Hepatocyte (in vitro differentiated cells): ENCODE results near the gene CEP135. TPM values are rescaled to one million over a fixed set of nuclear protein-coding genes. Genes with fewer than 3 reads are reported as not detected.

Source experiments
- DNase-seq: peaks from one replicate; pipeline ENCODE4 v3.0.0-alpha.2; 2016; ENCODE audit warnings: low spot score
- H2AFZ ChIP-seq: fragments of 200-600 bp; sonication (generic); 2 replicates; pipeline ENCODE4 v1.6.0; 2016; ENCODE audit warnings: antibody characterized with exemption, mild to moderate bottlenecking
- H3K27ac ChIP-seq: fragments of 200-600 bp; sonication (generic); 2 replicates; pipeline ENCODE4 v1.5.1; 2016; ENCODE audit warnings: mild to moderate bottlenecking
- H3K27me3 ChIP-seq: fragments of 200-600 bp; sonication (generic); 2 replicates; pipeline ENCODE4 v1.6.1; 2016
- H3K36me3 ChIP-seq: fragments of 200-600 bp; sonication (generic); replicated peaks from 2 replicates; pipeline ENCODE4 v1.5.1; 2016; ENCODE audit warnings: low read depth; ENCODE audit not compliant: insufficient read depth
- H3K4me1 ChIP-seq: fragments of 200-600 bp; sonication (generic); 2 replicates; pipeline ENCODE4 v1.5.1; 2016; ENCODE audit warnings: mild to moderate bottlenecking, moderate library complexity; ENCODE audit not compliant: insufficient read depth
- H3K4me2 ChIP-seq: fragments of 200-600 bp; sonication (generic); 2 replicates; pipeline ENCODE4 v1.6.0; 2016
- H3K4me3 ChIP-seq: fragments of 200-600 bp; sonication (generic); 2 replicates; pipeline ENCODE4 v1.5.1; 2016; ENCODE audit warnings: mild to moderate bottlenecking
- H3K79me2 ChIP-seq: fragments of 200-600 bp; sonication (generic); 2 replicates; pipeline ENCODE4 v1.6.0; 2017; ENCODE audit warnings: mild to moderate bottlenecking
- H3K9me2 ChIP-seq: fragments of 200-600 bp; sonication (generic); replicated peaks from 2 replicates; pipeline ENCODE4 v1.6.0; 2017; ENCODE audit warnings: mild to moderate bottlenecking; ENCODE audit not compliant: insufficient read depth
- H3K9me3 ChIP-seq: fragments of 200-600 bp; sonication (generic); 2 replicates; pipeline ENCODE4 v1.5.1; 2016; ENCODE audit warnings: low read depth, mild to moderate bottlenecking
- H4K20me1 ChIP-seq: fragments of 200-600 bp; sonication (generic); 2 replicates; pipeline ENCODE4 v1.6.0; 2016; ENCODE audit warnings: mild to moderate bottlenecking; ENCODE audit not compliant: insufficient read depth, poor library complexity, severe bottlenecking
- EZH2 ChIP-seq: fragments of 200-600 bp; sonication (generic); IDR thresholded peaks from 2 replicates; pipeline ENCODE4 v1.6.1; 2016; ENCODE audit warnings: antibody characterized with exemption, mild to moderate bottlenecking, borderline replicate concordance
- EZH2phosphoT487 ChIP-seq: fragments of 200-600 bp; sonication (generic); IDR thresholded peaks from one replicate; pipeline ENCODE4 v1.6.1; 2018; ENCODE audit warnings: antibody characterized with exemption, mild to moderate bottlenecking, low read depth, moderate library complexity; ENCODE audit not compliant: unreplicated experiment, severe bottlenecking
- WGBS: methylation state at CpG from one replicate; pipeline ENCODE4 v1.1.6; 2016; ENCODE audit warnings: low lambda C conversion rate; ENCODE audit errors: missing lambda C conversion rate; 5-methylcytosine and 5-hydroxymethylcytosine counted together
- polyA plus RNA-seq: library from polyadenylated mRNA; unstranded; fragments of >200 nt; fragmentation: Nextera tagmentation; extraction: Ambion mirVana; gene quantifications from 2 replicates; pipeline ENCODE4 v1.2.1, GENCODE V29; 2016
- total RNA-seq: library from RNA; depleted of rRNA; stranded (reverse); fragments of >200 nt; gene quantifications from 2 replicates; pipeline ENCODE4 v1.2.3, GENCODE V29; 2014
- TF ChIP-seq, protein P1 (sequence below): fragments of 200-600 bp; sonication (generic); IDR thresholded peaks from 2 replicates; pipeline ENCODE4 v1.5.1; 2016; ENCODE audit warnings: antibody characterized with exemption, mild to moderate bottlenecking; ENCODE audit not compliant: poor library complexity

The CEP135 gene
- total and polyA plus RNA-seq, 2 experiments from 2014 or later: 3.1 to 7.7 TPM

DNA sequence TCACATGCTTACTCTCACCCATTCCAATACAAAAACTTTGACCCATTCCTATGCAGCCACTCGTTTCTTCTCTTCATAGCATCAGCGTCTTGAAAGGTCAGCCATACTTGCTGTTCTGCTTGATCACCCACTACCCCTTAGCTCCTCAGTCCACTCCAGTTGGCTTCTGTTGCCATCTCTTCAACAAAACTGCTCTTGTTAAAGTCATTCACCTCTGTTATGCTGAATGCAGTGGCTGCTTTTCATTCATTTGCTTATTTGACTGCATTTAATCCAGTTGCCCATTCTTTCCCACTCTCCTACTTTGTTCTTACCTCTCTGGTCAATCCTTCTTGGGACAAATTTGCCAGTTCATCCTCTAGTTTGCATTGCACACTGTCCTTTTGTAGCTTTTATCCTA is 24.9 kb downstream of the CEP135 start:
- no peak for TF ChIP-seq EZH2
- no peak for TF ChIP-seq EZH2phosphoT487
- TF ChIP-seq, protein P1, sequence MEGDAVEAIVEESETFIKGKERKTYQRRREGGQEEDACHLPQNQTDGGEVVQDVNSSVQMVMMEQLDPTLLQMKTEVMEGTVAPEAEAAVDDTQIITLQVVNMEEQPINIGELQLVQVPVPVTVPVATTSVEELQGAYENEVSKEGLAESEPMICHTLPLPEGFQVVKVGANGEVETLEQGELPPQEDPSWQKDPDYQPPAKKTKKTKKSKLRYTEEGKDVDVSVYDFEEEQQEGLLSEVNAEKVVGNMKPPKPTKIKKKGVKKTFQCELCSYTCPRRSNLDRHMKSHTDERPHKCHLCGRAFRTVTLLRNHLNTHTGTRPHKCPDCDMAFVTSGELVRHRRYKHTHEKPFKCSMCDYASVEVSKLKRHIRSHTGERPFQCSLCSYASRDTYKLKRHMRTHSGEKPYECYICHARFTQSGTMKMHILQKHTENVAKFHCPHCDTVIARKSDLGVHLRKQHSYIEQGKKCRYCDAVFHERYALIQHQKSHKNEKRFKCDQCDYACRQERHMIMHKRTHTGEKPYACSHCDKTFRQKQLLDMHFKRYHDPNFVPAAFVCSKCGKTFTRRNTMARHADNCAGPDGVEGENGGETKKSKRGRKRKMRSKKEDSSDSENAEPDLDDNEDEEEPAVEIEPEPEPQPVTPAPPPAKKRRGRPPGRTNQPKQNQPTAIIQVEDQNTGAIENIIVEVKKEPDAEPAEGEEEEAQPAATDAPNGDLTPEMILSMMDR: no peak
- H3K9me3 ChIP-seq: no peaks in the 10 kb centered on the region
- no peak overlapping the region for H3K4me3 ChIP-seq
- 92% methylated on average over 2 of the region's 2 CpGs for WGBS
- H3K9me2 ChIP-seq: no peaks in the 10 kb centered on the region
- H4K20me1 ChIP-seq: no peaks in the 10 kb centered on the region
- H3K36me3 ChIP-seq: no peaks in the 10 kb centered on the region
- no peak for DNase-seq
- no peak overlapping the region for H2AFZ ChIP-seq
- H3K4me2 ChIP-seq: no peak overlapping the region
- no peak overlapping the region for H3K27ac ChIP-seq
- H3K4me1 ChIP-seq: no peaks in the 10 kb centered on the region
- no peaks in the 10 kb centered on the region for H3K79me2 ChIP-seq
- H3K27me3 ChIP-seq: no peaks in the 10 kb centered on the region

DNA sequence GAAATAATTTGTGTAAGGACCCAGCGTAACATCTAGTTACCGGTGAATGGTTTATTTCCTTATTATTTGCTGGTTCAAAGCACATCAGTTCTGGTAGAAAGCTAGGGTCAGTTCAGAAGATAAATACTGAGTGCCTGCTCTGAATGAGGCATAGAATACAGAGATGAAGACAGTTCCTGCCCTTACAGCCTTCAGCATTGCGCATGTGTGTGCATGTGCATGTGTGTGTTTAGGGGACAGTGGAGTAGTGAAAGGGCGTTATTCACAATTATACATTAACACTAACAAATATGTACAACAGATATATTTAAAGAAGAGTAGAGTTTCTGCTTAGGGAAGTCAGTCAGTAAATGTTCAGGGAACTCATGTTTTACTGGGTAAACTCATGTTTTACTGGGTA is 29.1 kb downstream of the CEP135 start:
- no peaks in the 10 kb centered on the region for H3K9me2 ChIP-seq
- no peak overlapping the region for H2AFZ ChIP-seq
- H3K27ac ChIP-seq: no peak overlapping the region
- H3K9me3 ChIP-seq: no peaks in the 10 kb centered on the region
- TF ChIP-seq, protein P1: no peak
- TF ChIP-seq EZH2phosphoT487: no peak
- no peak for TF ChIP-seq EZH2
- H3K4me1 ChIP-seq: no peaks in the 10 kb centered on the region
- no peak overlapping the region for H3K4me3 ChIP-seq
- no peak overlapping the region for H3K4me2 ChIP-seq
- no peaks in the 10 kb centered on the region for H3K36me3 ChIP-seq
- H4K20me1 ChIP-seq: no peaks in the 10 kb centered on the region
- H3K79me2 ChIP-seq: no peaks in the 10 kb centered on the region
- no peak for DNase-seq
- no peaks in the 10 kb centered on the region for H3K27me3 ChIP-seq
- WGBS: 98% methylated on average over 4 of the region's 4 CpGs

DNA sequence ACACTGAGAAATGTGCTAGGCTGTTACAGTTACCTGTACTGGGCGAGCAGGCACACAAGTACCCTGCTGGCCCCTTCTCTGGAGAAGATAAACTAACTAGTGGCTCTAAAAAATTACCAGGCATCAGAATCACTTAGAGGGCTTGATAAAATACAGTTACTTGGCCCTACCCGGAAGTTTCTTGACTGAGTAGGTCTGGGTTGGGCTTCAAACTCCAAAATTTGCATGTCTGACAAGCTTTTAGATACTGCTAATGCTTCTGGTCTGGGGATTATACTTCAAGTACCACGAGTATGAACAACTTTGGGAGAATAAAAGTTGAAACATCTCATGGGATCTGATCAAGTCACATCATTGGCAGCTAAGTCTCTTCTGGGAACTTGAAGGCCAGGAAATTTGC is 30.8 kb downstream of the CEP135 start:
- no peak overlapping the region for H3K27ac ChIP-seq
- H3K9me2 ChIP-seq: no peaks in the 10 kb centered on the region
- TF ChIP-seq EZH2phosphoT487 (no peak), EZH2 (no peak)
- TF ChIP-seq, protein P1: no peak
- no peaks in the 10 kb centered on the region for H3K79me2 ChIP-seq
- no peak overlapping the region for H2AFZ ChIP-seq
- no peaks in the 10 kb centered on the region for H3K27me3 ChIP-seq
- H3K4me2 ChIP-seq: no peak overlapping the region
- WGBS: 89% methylated on average over 3 of the region's 3 CpGs
- H3K9me3 ChIP-seq: no peaks in the 10 kb centered on the region
- no peak overlapping the region for H3K4me3 ChIP-seq
- H4K20me1 ChIP-seq: no peaks in the 10 kb centered on the region
- no peak for DNase-seq
- no peaks in the 10 kb centered on the region for H3K36me3 ChIP-seq
- no peaks in the 10 kb centered on the region for H3K4me1 ChIP-seq

DNA sequence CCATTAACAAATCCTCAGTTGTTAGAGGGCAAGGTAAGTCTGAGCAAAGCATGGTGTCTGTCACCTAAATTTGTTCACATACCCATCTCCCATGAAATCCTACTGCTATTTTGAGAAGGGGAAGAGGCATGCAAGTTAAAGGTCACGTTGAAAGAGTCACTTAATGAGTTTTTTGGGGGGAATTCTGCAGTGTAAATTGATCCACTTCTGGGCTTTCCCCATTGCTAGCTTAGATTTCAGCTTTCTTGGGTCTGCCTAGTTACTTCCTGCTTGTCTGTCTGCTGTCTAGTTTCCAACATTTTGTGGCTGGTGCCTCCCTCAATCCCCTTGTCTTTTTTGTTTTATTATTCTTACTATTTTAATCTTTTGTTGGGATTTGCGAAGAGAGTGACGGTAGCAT is 32.0 kb downstream of the CEP135 start:
- Histone ChIP-seq H3K9me2 (no peaks in the 10 kb centered on the region), H3K4me1 (no peaks in the 10 kb centered on the region), H3K79me2 (no peaks in the 10 kb centered on the region), H3K36me3 (no peaks in the 10 kb centered on the region), H2AFZ (no peak overlapping the region), H4K20me1 (no peaks in the 10 kb centered on the region), H3K27me3 (no peaks in the 10 kb centered on the region), H3K4me2 (no peak overlapping the region), H3K4me3 (no peak overlapping the region), H3K9me3 (no peaks in the 10 kb centered on the region), H3K27ac (no peak overlapping the region)
- WGBS: 88% methylated on average over 3 of the region's 3 CpGs
- no peak for DNase-seq
- TF ChIP-seq, protein P1: no peak
- no peak for TF ChIP-seq EZH2phosphoT487
- no peak for TF ChIP-seq EZH2
